Left cardiac atrium (tissue), 4 donors: Measurements from ENCODE around the gene CCT7. TPM values are rescaled to one million over a fixed set of nuclear protein-coding genes. Genes with fewer than 3 reads are reported as not detected.
"Not testable (repeated sequence)": the region's sequence is repeated elsewhere in the genome, so short reads cannot be mapped to it uniquely, and the experiment has no call there.

Experiments
- ATAC-seq, 2 donors: fragments of 200-7000 bp; cut with Tn5 transposase; one replicate each; pipeline ENCODE4 v1.9.1; 2020; ENCODE audit warnings: mild to moderate bottlenecking in 2 of 2, moderate library complexity in 2 of 2
- DNase-seq: peaks from one replicate; pipeline ENCODE4 v3.0.0-alpha.2; 2020
- intact Hi-C, 2 donors: fragments of 100-400 bp; cut with DNase I; formaldehyde crosslinking; loops; one replicate each; pipeline versions ENCODE4 v1.14.1 to v1.15.1; 2022 to 2023
- long read RNA-seq: library from polyadenylated mRNA; unstranded; transcript quantifications from one replicate; pipeline ENCODE4 v2.0.0, GENCODE V29; 2021
- total RNA-seq, 2 donors: library from RNA; stranded (reverse); fragmentation: NEBNext Ultra II Directional; extraction: Animal tissue kit (Norgen Biotek cat#: 25700); gene quantifications; one replicate each; pipeline ENCODE4 v1.2.1, GENCODE V29; 2021
- donor health status: DM: no; HTN: yes; CAD: no.
- donor health status: DM: no; HTN: yes; CAD: no; lungs with severe emphysema.
- donor health status: DM: yes; HTN: yes; CAD: no.
- donor health status: Dilated cardiomyopathy.

CCT7 gene
- total RNA-seq = 100 to 1,000 TPM; 181 to 184 TPM
- long read RNA-seq, transcript CCT7-201 (12 exons, 1,916 nt) = major isoform, 407 of 427 reads
- long read RNA-seq, partial matches to known transcripts = 6 of 427 reads
- long read RNA-seq, other reads (novel, unspliced or antisense) = 8 of 427 reads

- ATAC-seq (peak; percentile 89 to 93), DNase-seq (peak; percentile 91)
- intact Hi-C loops = no loop called here
Measured at GRCh38 chr2:73233932-73234832, at the start of gene CCT7. TSS of gene CCT7 (plus strand) at chr2:73234308. CDS start at chr2:73234379, 71 bp downstream.

GRCh38 chr2:73185965-73186364 is 48.1 kb upstream of the CCT7 start:
- no peak for ATAC-seq
- no peak for DNase-seq
- intact Hi-C loops = no loop called here

GRCh38 chr2:73187549-73187948 is 46.6 kb upstream of the CCT7 start:
- ATAC-seq (no peak), DNase-seq (no peak)
- intact Hi-C loops = no loop called here

- ATAC-seq (no peak), DNase-seq (no peak)
- intact Hi-C loops = no loop called here
Measured at GRCh38 chr2:73197579-73197978, 36.5 kb upstream of the CCT7 start.

- intact Hi-C loops, ATAC-seq, DNase-seq: not testable (repeated sequence)
Measured at GRCh38 chr2:73200281-73200680, 33.8 kb upstream of the CCT7 start.

GRCh38 chr2:73202156-73203054 is 31.7 kb upstream of the CCT7 start, which contains the start of gene NOTO:
TSS of gene NOTO (plus strand) at chr2:73202574. CDS start at chr2:73202667, 93 bp downstream.
- ATAC-seq (peak in 1 of 2 donors; percentile 81), DNase-seq (no peak)
- intact Hi-C loops = no loop called here

- intact Hi-C loops = no loop called here
- DNase-seq (no peak), ATAC-seq (peak in 1 of 2 donors; percentile 19)
Measured at GRCh38 chr2:73203055-73203681, 30.9 kb upstream of the CCT7 start.

GRCh38 chr2:73205611-73206010 is 28.5 kb upstream of the CCT7 start:
- DNase-seq (no peak), ATAC-seq (no peak)
- intact Hi-C loops = no loop called here

- ATAC-seq = no peak
- intact Hi-C loops = no loop called here
- DNase-seq = no peak
Measured at GRCh38 chr2:73208258-73208657, 25.9 kb upstream of the CCT7 start.

- intact Hi-C loops = no loop called here
- DNase-seq = no peak
Measured at GRCh38 chr2:73210019-73210418, 24.1 kb upstream of the CCT7 start.

GRCh38 chr2:73210696-73211095 is 23.4 kb upstream of the CCT7 start:
- no peak for DNase-seq
- intact Hi-C loops = no loop called here
- no peak for ATAC-seq

More at GRCh38 chr2:73210019-73210418, 24.1 kb upstream of the CCT7 start:
- ATAC-seq = no peak

- no peak for DNase-seq
- ATAC-seq = no peak
- intact Hi-C loops = no loop called here
Measured at GRCh38 chr2:73212098-73212447, 22.0 kb upstream of the CCT7 start.

GRCh38 chr2:73212448-73213176 is 21.5 kb upstream of the CCT7 start:
- ATAC-seq (peak; percentile 72 to 79), DNase-seq (peak; percentile 78)
- intact Hi-C loops = no loop called here

GRCh38 chr2:73214120-73215035 is 19.7 kb upstream of the CCT7 start, which contains the start of gene SMYD5:
TSS of gene SMYD5 (plus strand) at chr2:73214245. CDS start at chr2:73214267, 22 bp downstream.
- peak; percentile 95 for ATAC-seq
- intact Hi-C loops = no loop called here
- DNase-seq = peak; percentile 91

GRCh38 chr2:73215254-73215653 is 18.9 kb upstream of the CCT7 start:
- DNase-seq = no peak
- ATAC-seq = no peak
- intact Hi-C loops = no loop called here

GRCh38 chr2:73217160-73217559 is 16.9 kb upstream of the CCT7 start:
- DNase-seq (no peak), ATAC-seq (no peak)
- intact Hi-C loops = no loop called here

- ATAC-seq = no peak
- intact Hi-C loops = no loop called here
- DNase-seq = no peak
Measured at GRCh38 chr2:73217826-73218225, 16.3 kb upstream of the CCT7 start.
